ENCODE measurements around the gene BSCL2.
"Not testable (repeated sequence)": the region's sequence is repeated elsewhere in the genome, so short reads cannot be mapped to it uniquely, and the experiment has no call there.

The BSCL2 gene

GRCh38 chr11:62716816-62717215 lies 9.6 kb upstream of the BSCL2 start:
- DNase-seq: no peak

GRCh38 chr11:62716206-62716605 lies 9.0 kb upstream of the BSCL2 start:
- no peak for DNase-seq

- DNase-seq: no peak
Measured at GRCh38 chr11:62715150-62716130, 8.2 kb upstream of the BSCL2 start.

- peak; percentile 22 for DNase-seq
Measured at GRCh38 chr11:62713343-62713742, 6.1 kb upstream of the BSCL2 start.

GRCh38 chr11:62712861-62713260 lies 5.6 kb upstream of the BSCL2 start:
- no peak for DNase-seq

- DNase-seq: no peak
Measured at GRCh38 chr11:62712276-62712812, 5.1 kb upstream of the BSCL2 start.

- DNase-seq: peak; percentile 78
Measured at GRCh38 chr11:62710001-62710345, 2.7 kb upstream of the BSCL2 start.

GRCh38 chr11:62709247-62710000 lies 2.2 kb upstream of the BSCL2 start:
- peak; percentile 99 for DNase-seq

GRCh38 chr11:62708793-62709192 lies 1.6 kb upstream of the BSCL2 start:
- DNase-seq: peak; percentile 83

- no peak for DNase-seq
Measured at GRCh38 chr11:62708392-62708791, 1.2 kb upstream of the BSCL2 start.

DNA sequence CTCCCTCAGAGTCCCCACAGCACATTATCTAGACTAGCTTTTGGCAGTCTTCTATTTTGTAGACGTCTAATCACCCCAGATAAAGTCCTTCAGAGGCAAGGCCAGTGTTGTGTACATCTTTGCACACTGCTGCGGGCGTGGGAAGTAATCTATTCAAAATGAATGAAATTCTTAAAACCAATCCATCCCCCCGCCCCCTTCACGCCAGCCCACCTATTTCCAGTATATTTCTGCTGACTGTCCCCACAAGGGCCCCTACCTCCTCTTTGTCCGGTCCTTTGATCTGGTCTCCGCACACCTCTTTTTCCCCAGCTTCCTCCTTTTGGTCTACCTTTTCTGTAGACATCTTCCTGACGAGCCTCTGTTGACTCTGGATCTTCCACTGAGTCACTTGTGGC lies 375 bp downstream of the BSCL2 start:
- no peak for DNase-seq

GRCh38 chr11:62705880-62706849 lies 1.1 kb downstream of the BSCL2 start:
- peak; percentile 97 for DNase-seq

DNA sequence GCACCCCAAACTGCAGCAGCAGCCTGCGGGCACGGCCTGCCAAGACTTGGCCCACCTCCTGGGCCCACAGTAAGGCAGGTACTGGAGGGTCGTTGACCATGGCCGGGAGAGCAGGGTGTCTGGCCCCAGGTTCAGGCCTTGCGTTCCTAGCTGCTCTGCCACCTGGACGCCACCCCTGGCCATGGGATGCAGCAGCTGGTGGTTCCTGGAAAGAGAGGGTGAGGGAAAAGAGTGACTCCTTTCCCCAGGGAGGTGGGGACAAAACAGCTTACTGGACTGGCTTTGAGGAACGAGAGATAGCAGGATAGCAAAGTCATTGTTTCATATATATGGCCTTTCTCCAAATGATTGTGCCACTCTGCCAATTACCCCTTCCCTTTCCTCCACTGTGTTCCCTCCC lies 1.8 kb downstream of the BSCL2 start:
- DNase-seq: peak; percentile 78

DNA sequence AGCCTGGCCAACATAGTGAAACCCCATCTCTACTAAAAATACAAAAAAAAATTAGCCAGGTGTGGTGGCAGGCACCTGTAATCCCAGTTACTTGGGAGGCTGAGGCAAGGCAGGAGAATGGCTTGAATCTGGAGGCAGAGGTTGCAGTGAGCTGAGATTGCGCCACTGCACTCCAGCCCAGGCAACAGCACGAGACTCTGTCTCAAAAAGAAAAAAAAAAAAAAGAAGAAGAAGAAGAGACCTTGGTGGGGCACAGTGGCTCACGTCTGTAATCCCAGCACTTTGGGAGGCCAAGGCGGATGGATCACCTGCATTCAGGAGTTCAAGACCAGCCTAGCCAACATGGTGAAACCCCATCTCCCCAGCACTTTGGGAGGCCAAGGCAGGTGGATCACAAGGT lies 3.3 kb downstream of the BSCL2 start:
- not testable (repeated sequence) for DNase-seq

DNA sequence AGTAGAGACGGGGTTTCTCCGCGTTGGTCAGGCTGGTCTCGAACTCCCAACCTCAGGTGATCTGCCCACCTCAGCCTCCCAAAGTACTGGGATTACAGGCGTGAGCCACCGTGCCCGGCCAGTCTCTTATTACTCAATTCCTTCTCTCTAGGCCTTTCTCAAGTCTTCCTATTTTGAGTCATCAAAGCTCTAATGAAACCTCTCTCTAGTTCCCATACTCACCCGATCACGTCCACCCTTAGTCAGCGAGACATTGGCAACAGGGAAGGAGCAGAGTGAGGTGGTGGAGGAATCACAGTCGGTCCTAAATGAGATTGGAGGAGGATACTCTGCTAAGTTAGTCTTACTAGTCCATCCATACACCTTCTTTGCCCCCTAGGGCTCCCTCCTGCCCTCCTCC lies 5.0 kb downstream of the BSCL2 start:
- no peak for DNase-seq

GRCh38 chr11:62694455-62695167 lies 12.6 kb downstream of the BSCL2 start:
- DNase-seq: peak; percentile 88

DNA sequence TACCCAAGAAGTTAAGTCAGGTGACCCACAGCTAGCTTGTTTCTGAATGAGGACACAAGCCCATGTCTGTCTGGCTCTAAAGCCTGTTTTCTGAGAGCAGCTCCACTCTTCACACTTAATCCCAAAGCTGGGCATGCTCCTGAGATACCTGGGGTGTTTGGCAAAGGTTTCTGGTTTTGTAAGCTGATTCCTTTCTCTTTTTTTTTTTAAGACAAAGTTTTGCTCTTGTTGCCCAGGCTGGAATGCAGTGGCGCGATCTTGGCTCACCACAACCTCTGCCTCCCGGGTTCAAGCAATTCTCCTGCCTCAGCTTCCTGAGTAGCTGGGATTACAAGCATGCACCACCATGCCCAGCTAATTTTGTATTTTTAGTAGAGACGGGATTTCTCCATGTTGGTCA lies 13.6 kb downstream of the BSCL2 start:
- not testable (repeated sequence) for DNase-seq

DNA sequence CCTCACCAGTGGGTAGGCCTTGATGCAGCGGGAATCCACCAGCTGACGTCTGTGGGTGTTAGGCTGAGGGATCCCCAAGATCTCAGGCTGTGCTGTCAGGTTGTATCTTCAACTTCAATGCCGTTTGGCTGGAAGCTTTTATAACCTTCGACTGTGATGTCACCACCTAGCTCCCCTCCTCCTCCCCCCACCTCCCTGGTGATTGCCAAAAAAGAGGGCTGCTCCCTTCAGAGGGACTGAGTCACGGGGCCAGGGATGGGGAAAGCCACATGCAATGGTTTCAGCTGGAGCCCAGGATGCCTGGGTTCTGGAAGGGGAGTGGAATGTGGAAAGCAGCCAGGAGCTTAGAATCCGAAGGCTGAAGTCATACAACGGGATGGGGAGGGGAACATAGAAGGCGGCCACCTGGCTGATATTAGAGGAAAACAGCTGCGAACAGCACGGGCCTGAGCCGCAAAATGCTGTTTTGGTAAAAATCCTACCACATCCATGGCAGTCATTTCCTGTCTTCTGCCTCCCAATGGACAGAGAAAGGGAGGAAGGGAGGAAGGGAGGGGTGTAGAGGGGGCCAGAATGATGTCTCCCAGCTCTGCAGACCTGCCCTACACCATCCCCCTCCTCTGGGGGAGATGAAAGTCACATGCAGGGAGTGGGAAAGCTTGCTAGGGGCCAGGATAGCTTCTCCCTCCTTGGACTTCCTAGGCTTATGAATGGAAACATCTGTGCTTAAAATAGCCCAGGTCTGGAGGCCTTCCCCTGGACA lies 17.6 kb downstream of the BSCL2 start, which contains the start of gene LRRN4CL:
Gene LRRN4CL (minus strand): TSS at position 110 of the 763 bp plus-strand sequence. CDS start 1,022 bp downstream, outside the sequence.
- no peak for DNase-seq

DNA sequence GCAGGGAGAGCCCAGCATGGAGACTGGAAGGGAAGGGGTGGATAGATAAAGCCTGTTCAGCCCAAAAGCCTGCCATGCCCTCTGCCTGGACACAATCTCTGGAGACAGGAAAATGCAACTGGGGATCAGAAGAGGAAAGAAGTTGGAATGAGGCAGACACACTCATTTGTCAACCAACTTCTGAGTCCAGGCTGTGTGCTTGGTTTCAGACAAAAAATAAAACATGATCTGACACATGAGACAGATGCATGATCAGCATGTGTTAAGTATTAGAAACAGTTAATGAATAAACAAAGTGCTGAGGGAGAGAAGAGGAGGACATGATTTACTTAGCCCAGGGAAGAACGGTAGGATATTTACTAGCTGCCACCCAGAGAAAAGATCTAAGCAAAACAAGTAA lies 18.7 kb downstream of the BSCL2 start:
- no peak for DNase-seq

DNA sequence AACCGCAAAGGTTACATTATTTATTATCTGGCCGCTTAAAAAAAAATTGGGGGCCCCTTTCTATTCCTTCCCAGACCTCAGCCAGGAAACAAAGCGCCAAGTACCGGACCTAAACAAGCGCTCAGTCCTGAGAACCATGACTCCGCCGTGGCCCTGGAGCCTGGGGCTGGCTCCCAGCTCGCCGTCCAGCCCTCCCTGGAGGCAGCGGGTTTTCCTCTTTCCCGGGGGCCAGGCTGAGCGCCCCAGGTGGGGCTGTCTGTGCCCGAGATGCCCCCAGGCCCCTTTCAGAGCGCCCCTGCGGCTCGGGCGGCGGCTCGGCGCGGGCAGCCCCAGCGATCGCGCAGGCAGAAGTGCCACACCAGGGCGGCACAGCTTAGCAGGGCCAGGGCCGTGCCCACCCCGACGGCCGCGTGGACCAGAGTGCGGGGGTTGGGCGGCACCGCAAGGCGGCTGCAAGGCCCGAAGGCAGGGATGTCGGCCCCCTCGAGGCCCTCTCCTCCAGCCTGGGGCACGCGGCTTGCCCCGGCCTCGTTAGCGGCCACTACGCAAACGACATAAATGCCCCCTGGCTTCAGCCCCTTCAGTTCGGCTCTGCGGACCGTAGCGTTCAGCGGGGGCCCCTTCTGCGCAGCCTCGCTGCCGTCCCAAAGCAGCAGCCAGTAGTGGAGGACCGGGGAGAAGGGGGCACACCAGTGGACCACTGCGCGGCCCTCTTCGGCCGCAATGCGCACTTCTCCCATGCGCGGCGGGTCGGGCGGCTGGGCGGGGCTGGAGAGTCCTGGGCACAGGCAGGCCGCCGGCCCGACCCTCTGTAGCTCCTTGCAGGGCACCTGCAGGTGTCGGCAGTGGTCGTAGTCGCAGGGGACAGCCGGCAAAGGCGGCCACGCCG lies 19.5 kb downstream of the BSCL2 start:
- DNase-seq: peak; percentile 45
